HEK293 (cell line): ENCODE measurements around the gene SLC25A22.

Source experiments
- CTCF ChIA-PET: fragments of 350-600 bp; formaldehyde crosslinking; extraction: SDS; loops from one replicate; lab custom pipeline; 2021; ENCODE audit warnings: antibody characterized with exemption; lab: Yijun Ruan, JAX
- POLR2A ChIA-PET: fragments of 300-600 bp; formaldehyde crosslinking; extraction: SDS; loops from one replicate; lab custom pipeline; 2020; ENCODE audit warnings: antibody characterized with exemption, inconsistent platforms; lab: Yijun Ruan, JAX
- H3K27ac ChIP-seq: fragments of 200-500 bp; sonication (Bioruptor generic); 2 replicates; pipeline ENCODE4 v1.5.1; 2014; ENCODE audit warnings: low read depth, low read length, control low read depth, inconsistent platforms; ENCODE audit errors: extremely low read depth
- H3K36me3 ChIP-seq, 2 experiments: fragments of 200-500 bp in 1 of 2; sonication (Bioruptor generic) in 1 of 2; 1 replicate in 1 of 2; 2 replicates in 1 of 2; pipeline ENCODE4 v1.5.1; 2014 to 2017; ENCODE audit warnings: inconsistent platforms in 2 of 2, low read length in 2 of 2; ENCODE audit not compliant: control insufficient read depth in 2 of 2, insufficient read depth in 1 of 2
- H3K4me1 ChIP-seq: fragments of 200-500 bp; sonication (Bioruptor generic); 2 replicates; pipeline ENCODE4 v1.5.1; 2014; ENCODE audit warnings: mild to moderate bottlenecking, low read length, inconsistent platforms; ENCODE audit not compliant: control insufficient read depth, insufficient read depth
- H3K4me3 ChIP-seq: 2 replicates; pipeline ENCODE4 v1.5.1; 2011; ENCODE audit warnings: low read depth, mild to moderate bottlenecking, control low read depth, low read length, moderate library complexity
- H3K9me3 ChIP-seq: fragments of 200-500 bp; sonication (Bioruptor generic); 2 replicates; pipeline ENCODE4 v1.5.1; 2014; ENCODE audit warnings: low read depth, low read length, inconsistent platforms; ENCODE audit not compliant: control insufficient read depth, insufficient read depth
- IKZF3 ChIP-seq: fragments of 450-650 bp; IDR thresholded peaks from 2 replicates; pipeline ENCODE4 v1.5.0; 2018; ENCODE audit warnings: missing biosample characterization, mild to moderate bottlenecking, missing genetic modification characterization, moderate library complexity
- ZNF114 ChIP-seq: fragments of 450-650 bp; formaldehyde crosslinking; IDR thresholded peaks from 2 replicates; pipeline ENCODE4 v1.5.0; 2017; ENCODE audit warnings: missing biosample characterization, missing genetic modification characterization
- ZNF121 ChIP-seq: fragments of 450-650 bp; formaldehyde crosslinking; IDR thresholded peaks from 2 replicates; pipeline ENCODE4 v1.5.1; 2016; ENCODE audit warnings: missing biosample characterization, missing genetic modification characterization
- ZNF184 ChIP-seq: fragments of 450-650 bp; IDR thresholded peaks from 2 replicates; pipeline ENCODE4 v1.5.1; 2018; ENCODE audit warnings: missing biosample characterization, mild to moderate bottlenecking, missing genetic modification characterization
- ZNF211 ChIP-seq: fragments of 450-650 bp; formaldehyde crosslinking; IDR thresholded peaks from 2 replicates; pipeline ENCODE4 v1.5.1; 2016; ENCODE audit warnings: low read depth, missing biosample characterization, missing genetic modification characterization
- ZNF416 ChIP-seq: fragments of 450-650 bp; formaldehyde crosslinking; IDR thresholded peaks from 2 replicates; pipeline ENCODE4 v1.5.1; 2016; ENCODE audit warnings: missing biosample characterization, missing genetic modification characterization
- ZNF501 ChIP-seq: fragments of 450-650 bp; formaldehyde crosslinking; IDR thresholded peaks from 2 replicates; pipeline ENCODE4 v1.5.1; 2016; ENCODE audit warnings: missing biosample characterization, missing genetic modification characterization
- ZNF530 ChIP-seq: fragments of 450-650 bp; formaldehyde crosslinking; IDR thresholded peaks from 2 replicates; pipeline ENCODE4 v1.5.1; 2016; ENCODE audit warnings: low read depth, missing biosample characterization, missing genetic modification characterization
- ZNF629 ChIP-seq: fragments of 450-650 bp; formaldehyde crosslinking; IDR thresholded peaks from 2 replicates; pipeline ENCODE4 v1.5.1; 2017; ENCODE audit warnings: missing biosample characterization, missing genetic modification characterization
- TF ChIP-seq, protein P1 (sequence below): fragments of 450-650 bp; formaldehyde crosslinking; IDR thresholded peaks from 2 replicates; pipeline ENCODE4 v1.5.1; 2016; ENCODE audit warnings: missing biosample characterization, missing genetic modification characterization
- TF ChIP-seq, protein P2 (sequence below): fragments of 450-650 bp; formaldehyde crosslinking; IDR thresholded peaks from 2 replicates; pipeline ENCODE4 v1.5.1; 2016; ENCODE audit warnings: missing biosample characterization, missing genetic modification characterization
- TF ChIP-seq, protein P3 (sequence below): fragments of 450-650 bp; formaldehyde crosslinking; IDR thresholded peaks from 2 replicates; pipeline ENCODE4 v1.5.1; 2016; ENCODE audit warnings: missing biosample characterization, missing genetic modification characterization
- TF ChIP-seq, protein P4 (sequence below): fragments of 450-650 bp; formaldehyde crosslinking; IDR thresholded peaks from 2 replicates; pipeline ENCODE4 v1.5.1; 2017; ENCODE audit warnings: missing biosample characterization, missing genetic modification characterization
- TF ChIP-seq, protein P5 (sequence below): fragments of 450-650 bp; formaldehyde crosslinking; conservative IDR thresholded peaks from 2 replicates; pipeline ENCODE4 v1.5.1; 2016; ENCODE audit warnings: low read depth, missing biosample characterization, missing genetic modification characterization
- TF ChIP-seq, protein P6 (sequence below): IDR thresholded peaks from 2 replicates; pipeline ENCODE4 v1.6.1; 2011; ENCODE audit warnings: mild to moderate bottlenecking, low read depth, low read length, borderline replicate concordance
- TF ChIP-seq, protein P7 (sequence below): fragments of 450-650 bp; formaldehyde crosslinking; IDR thresholded peaks from 2 replicates; pipeline ENCODE4 v1.5.1; 2016; ENCODE audit warnings: missing biosample characterization, missing genetic modification characterization

The SLC25A22 gene

DNA sequence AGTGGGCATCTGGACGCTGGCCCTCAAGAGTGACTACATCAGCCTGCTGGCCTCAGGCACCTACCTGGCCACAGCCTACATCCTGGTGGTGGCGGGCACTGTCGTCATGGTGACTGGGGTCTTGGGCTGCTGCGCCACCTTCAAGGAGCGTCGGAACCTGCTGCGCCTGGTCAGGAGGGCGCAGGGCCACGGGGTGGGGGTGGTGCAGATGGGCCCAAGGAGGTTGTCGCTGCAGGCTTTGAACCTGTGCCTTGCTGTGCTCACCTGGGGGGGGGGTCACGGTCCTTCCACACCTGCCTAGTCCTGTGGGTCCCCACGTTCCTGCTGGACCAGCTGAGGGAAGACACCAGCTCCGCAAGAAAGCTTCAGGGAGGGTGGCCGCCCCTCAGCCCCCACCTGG is 38.2 kb upstream of the SLC25A22 start:
- H3K27ac ChIP-seq: no peak overlapping the region
- CTCF ChIA-PET: no interaction called here
- H3K4me3 ChIP-seq: no peak overlapping the region
- no peaks in the 10 kb centered on the region; the same call in 1 of the 2 replicates for H3K4me1 ChIP-seq
- POLR2A ChIA-PET: interaction anchor here (0.7 to 15.0 kb wide), 5 partner anchors 8 to 354 kb away, joined by 3 to 202 read pairs (median 3); partner anchors contain the start of genes CEND1, CRACR2B and PNPLA2
- H3K36me3 ChIP-seq: peaks cover 0 to 63% of the 10 kb centered on the region in 2 experiments; a peak in 1 of 3 replicates
- H3K9me3 ChIP-seq: no peaks in the 10 kb centered on the region
- no peak for TF ChIP-seq ZNF530 (tag by site-specific recombination)
- TF ChIP-seq, protein P1, sequence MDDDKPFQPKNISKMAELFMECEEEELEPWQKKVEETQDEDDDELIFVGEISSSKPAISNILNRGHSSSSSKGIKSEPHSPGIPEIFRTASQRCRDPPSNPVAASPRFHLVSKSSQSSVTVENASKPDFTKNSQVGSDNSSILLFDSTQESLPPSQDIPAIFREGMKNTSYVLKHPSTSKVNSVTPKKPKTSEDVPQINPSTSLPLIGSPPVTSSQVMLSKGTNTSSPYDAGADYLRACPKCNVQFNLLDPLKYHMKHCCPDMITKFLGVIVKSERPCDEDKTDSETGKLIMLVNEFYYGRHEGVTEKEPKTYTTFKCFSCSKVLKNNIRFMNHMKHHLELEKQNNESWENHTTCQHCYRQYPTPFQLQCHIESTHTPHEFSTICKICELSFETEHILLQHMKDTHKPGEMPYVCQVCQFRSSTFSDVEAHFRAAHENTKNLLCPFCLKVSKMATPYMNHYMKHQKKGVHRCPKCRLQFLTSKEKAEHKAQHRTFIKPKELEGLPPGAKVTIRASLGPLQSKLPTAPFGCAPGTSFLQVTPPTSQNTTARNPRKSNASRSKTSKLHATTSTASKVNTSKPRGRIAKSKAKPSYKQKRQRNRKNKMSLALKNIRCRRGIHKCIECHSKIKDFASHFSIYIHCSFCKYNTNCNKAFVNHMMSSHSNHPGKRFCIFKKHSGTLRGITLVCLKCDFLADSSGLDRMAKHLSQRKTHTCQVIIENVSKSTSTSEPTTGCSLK: no peak
- TF ChIP-seq ZNF416 (tag by site-specific recombination): no peak
- TF ChIP-seq, protein P2, sequence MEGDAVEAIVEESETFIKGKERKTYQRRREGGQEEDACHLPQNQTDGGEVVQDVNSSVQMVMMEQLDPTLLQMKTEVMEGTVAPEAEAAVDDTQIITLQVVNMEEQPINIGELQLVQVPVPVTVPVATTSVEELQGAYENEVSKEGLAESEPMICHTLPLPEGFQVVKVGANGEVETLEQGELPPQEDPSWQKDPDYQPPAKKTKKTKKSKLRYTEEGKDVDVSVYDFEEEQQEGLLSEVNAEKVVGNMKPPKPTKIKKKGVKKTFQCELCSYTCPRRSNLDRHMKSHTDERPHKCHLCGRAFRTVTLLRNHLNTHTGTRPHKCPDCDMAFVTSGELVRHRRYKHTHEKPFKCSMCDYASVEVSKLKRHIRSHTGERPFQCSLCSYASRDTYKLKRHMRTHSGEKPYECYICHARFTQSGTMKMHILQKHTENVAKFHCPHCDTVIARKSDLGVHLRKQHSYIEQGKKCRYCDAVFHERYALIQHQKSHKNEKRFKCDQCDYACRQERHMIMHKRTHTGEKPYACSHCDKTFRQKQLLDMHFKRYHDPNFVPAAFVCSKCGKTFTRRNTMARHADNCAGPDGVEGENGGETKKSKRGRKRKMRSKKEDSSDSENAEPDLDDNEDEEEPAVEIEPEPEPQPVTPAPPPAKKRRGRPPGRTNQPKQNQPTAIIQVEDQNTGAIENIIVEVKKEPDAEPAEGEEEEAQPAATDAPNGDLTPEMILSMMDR (tag by site-specific recombination): no peak
- TF ChIP-seq, protein P3, sequence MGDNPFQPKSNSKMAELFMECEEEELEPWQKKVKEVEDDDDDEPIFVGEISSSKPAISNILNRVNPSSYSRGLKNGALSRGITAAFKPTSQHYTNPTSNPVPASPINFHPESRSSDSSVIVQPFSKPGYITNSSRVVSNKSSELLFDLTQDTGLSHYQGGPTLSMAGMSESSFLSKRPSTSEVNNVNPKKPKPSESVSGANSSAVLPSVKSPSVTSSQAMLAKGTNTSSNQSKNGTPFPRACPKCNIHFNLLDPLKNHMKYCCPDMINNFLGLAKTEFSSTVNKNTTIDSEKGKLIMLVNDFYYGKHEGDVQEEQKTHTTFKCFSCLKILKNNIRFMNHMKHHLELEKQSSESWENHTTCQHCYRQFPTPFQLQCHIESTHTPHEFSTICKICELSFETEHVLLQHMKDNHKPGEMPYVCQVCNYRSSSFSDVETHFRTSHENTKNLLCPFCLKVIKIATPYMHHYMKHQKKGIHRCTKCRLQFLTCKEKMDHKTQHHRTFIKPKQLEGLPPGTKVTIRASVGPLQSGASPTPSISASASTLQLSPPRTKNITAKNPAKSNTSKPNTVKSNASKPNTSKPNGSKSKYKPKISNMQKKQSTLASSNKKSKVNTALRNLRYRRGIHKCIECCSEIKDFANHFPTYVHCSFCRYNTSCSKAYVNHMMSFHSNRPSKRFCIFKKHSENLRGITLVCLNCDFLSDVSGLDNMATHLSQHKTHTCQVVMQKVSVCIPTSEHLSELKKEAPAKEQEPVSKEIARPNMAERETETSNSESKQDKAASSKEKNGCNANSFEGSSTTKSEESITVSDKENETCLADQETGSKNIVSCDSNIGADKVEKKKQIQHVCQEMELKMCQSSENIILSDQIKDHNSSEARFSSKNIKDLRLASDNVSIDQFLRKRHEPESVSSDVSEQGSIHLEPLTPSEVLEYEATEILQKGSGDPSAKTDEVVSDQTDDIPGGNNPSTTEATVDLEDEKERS (tag by site-specific recombination): no peak
- TF ChIP-seq ZNF114 (tag by site-specific recombination): no peak
- TF ChIP-seq, protein P4, sequence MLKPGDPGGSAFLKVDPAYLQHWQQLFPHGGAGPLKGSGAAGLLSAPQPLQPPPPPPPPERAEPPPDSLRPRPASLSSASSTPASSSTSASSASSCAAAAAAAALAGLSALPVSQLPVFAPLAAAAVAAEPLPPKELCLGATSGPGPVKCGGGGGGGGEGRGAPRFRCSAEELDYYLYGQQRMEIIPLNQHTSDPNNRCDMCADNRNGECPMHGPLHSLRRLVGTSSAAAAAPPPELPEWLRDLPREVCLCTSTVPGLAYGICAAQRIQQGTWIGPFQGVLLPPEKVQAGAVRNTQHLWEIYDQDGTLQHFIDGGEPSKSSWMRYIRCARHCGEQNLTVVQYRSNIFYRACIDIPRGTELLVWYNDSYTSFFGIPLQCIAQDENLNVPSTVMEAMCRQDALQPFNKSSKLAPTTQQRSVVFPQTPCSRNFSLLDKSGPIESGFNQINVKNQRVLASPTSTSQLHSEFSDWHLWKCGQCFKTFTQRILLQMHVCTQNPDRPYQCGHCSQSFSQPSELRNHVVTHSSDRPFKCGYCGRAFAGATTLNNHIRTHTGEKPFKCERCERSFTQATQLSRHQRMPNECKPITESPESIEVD (tag by site-specific recombination): no peak
- no peak for TF ChIP-seq ZNF121 (tag by site-specific recombination)
- TF ChIP-seq ZNF184: no peak
- TF ChIP-seq ZNF501 (tag by site-specific recombination): no peak
- no peak for TF ChIP-seq IKZF3
- no peak for TF ChIP-seq ZNF629 (tag by site-specific recombination)
- TF ChIP-seq, protein P5, sequence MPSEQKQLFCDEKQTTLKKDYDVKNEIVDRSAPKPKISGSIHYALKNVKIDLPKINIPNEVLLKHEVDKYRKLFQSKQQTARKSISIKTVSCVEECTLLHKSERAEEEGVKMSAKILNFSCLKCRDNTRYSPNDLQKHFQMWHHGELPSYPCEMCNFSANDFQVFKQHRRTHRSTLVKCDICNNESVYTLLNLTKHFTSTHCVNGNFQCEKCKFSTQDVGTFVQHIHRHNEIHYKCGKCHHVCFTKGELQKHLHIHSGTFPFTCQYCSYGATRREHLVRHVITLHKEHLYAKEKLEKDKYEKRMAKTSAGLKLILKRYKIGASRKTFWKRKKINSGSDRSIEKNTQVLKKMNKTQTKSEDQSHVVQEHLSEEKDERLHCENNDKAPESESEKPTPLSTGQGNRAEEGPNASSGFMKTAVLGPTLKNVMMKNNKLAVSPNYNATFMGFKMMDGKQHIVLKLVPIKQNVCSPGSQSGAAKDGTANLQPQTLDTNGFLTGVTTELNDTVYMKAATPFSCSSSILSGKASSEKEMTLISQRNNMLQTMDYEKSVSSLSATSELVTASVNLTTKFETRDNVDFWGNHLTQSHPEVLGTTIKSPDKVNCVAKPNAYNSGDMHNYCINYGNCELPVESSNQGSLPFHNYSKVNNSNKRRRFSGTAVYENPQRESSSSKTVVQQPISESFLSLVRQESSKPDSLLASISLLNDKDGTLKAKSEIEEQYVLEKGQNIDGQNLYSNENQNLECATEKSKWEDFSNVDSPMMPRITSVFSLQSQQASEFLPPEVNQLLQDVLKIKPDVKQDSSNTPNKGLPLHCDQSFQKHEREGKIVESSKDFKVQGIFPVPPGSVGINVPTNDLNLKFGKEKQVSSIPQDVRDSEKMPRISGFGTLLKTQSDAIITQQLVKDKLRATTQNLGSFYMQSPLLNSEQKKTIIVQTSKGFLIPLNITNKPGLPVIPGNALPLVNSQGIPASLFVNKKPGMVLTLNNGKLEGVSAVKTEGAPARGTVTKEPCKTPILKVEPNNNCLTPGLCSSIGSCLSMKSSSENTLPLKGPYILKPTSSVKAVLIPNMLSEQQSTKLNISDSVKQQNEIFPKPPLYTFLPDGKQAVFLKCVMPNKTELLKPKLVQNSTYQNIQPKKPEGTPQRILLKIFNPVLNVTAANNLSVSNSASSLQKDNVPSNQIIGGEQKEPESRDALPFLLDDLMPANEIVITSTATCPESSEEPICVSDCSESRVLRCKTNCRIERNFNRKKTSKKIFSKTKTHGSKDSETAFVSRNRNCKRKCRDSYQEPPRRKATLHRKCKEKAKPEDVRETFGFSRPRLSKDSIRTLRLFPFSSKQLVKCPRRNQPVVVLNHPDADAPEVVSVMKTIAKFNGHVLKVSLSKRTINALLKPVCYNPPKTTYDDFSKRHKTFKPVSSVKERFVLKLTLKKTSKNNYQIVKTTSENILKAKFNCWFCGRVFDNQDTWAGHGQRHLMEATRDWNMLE (tag by site-specific recombination): no peak
- TF ChIP-seq, protein P6, sequence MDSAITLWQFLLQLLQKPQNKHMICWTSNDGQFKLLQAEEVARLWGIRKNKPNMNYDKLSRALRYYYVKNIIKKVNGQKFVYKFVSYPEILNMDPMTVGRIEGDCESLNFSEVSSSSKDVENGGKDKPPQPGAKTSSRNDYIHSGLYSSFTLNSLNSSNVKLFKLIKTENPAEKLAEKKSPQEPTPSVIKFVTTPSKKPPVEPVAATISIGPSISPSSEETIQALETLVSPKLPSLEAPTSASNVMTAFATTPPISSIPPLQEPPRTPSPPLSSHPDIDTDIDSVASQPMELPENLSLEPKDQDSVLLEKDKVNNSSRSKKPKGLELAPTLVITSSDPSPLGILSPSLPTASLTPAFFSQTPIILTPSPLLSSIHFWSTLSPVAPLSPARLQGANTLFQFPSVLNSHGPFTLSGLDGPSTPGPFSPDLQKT: no peak
- TF ChIP-seq, protein P7, sequence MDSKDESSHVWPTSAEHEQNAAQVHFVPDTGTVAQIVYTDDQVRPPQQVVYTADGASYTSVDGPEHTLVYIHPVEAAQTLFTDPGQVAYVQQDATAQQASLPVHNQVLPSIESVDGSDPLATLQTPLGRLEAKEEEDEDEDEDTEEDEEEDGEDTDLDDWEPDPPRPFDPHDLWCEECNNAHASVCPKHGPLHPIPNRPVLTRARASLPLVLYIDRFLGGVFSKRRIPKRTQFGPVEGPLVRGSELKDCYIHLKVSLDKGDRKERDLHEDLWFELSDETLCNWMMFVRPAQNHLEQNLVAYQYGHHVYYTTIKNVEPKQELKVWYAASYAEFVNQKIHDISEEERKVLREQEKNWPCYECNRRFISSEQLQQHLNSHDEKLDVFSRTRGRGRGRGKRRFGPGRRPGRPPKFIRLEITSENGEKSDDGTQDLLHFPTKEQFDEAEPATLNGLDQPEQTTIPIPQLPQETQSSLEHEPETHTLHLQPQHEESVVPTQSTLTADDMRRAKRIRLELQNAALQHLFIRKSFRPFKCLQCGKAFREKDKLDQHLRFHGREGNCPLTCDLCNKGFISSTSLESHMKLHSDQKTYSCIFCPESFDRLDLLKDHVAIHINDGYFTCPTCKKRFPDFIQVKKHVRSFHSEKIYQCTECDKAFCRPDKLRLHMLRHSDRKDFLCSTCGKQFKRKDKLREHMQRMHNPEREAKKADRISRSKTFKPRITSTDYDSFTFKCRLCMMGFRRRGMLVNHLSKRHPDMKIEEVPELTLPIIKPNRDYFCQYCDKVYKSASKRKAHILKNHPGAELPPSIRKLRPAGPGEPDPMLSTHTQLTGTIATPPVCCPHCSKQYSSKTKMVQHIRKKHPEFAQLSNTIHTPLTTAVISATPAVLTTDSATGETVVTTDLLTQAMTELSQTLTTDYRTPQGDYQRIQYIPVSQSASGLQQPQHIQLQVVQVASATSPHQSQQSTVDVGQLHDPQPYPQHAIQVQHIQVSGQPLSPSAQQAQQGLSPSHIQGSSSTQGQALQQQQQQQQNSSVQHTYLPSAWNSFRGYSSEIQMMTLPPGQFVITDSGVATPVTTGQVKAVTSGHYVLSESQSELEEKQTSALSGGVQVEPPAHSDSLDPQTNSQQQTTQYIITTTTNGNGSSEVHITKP (tag by site-specific recombination): no peak
- TF ChIP-seq ZNF211: no peak
